ENCODE data around the gene CES3.
A peak's percentile ranks its signal among the peaks of the same experiment; 100 is the strongest.
"Not testable (repeated sequence)": the region's sequence is repeated elsewhere in the genome, so short reads cannot be mapped to it uniquely, and the experiment has no call there.

CES3 gene

GRCh38 chr16:66972983-66973382, 11.9 kb downstream of the CES3 start:
- H3K4me3 ChIP-seq (ENCODE audit: low read depth, low read length): no peak overlapping the region
- no peak for TF ChIP-seq CTCF (conservative IDR thresholded peaks at IDR 0.05; ENCODE audit: low read depth, low read length)
- DNase-seq (ENCODE audit: low read depth): no peak

GRCh38 chr16:66973716-66974115, 12.7 kb downstream of the CES3 start:
- TF ChIP-seq CTCF (conservative IDR thresholded peaks at IDR 0.05; ENCODE audit: low read depth, low read length): no peak
- no peak overlapping the region for H3K4me3 ChIP-seq (ENCODE audit: low read depth, low read length)
- DNase-seq (ENCODE audit: low read depth): no peak

DNA sequence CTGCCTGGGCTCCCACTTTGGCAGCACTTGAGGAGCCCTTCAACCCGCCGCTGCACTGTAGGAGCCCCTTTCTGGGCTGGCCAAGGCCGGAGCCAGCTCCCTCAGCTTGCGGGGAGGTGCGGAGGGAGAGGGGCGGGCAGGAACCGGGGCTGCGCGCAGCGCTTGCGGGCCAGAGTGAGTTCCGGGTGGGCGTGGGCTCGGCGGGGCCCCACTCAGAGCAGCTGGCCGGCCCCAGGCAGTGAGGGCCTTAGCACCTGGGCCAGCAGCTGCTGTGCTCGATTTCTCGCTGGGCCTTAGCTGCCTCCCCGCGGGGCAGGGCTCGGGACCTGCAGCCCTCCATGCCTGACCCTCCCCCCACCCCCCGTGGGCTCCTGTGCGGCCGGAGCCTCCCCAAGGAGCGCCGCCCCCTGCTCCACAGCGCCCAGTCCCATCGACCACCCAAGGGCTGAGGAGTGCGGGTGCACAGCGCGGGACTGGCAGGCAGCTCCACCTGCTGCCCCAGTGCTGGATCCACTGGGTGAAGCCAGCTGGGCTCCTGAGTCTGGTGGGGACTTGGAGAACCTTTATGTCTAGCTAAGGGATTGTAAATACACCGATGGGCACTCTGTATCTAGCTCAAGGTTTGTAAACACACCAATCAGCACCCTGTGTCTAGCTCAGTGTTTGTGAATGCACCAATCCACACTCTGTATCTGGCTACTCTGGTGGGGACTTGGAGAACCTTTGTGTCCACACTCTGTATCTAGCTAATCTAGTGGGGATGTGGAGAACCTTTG, 13.3 kb downstream of the CES3 start:
- H3K4me3 ChIP-seq (ENCODE audit: low read depth, low read length); DNase-seq (ENCODE audit: low read depth): not testable (repeated sequence)

GRCh38 chr16:66974932-66975246, 13.8 kb downstream of the CES3 start:
- H3K4me3 ChIP-seq (ENCODE audit: low read depth, low read length): not testable (repeated sequence)

GRCh38 chr16:66975302-66975893, 14.3 kb downstream of the CES3 start:
- TF ChIP-seq CTCF (conservative IDR thresholded peaks at IDR 0.05; ENCODE audit: low read depth, low read length): no peak
- DNase-seq (ENCODE audit: low read depth): no peak
- H3K4me3 ChIP-seq (ENCODE audit: low read depth, low read length): no peak overlapping the region

More at GRCh38 chr16:66974932-66975246, 13.8 kb downstream of the CES3 start:
- DNase-seq (ENCODE audit: low read depth): not testable (repeated sequence)

DNA sequence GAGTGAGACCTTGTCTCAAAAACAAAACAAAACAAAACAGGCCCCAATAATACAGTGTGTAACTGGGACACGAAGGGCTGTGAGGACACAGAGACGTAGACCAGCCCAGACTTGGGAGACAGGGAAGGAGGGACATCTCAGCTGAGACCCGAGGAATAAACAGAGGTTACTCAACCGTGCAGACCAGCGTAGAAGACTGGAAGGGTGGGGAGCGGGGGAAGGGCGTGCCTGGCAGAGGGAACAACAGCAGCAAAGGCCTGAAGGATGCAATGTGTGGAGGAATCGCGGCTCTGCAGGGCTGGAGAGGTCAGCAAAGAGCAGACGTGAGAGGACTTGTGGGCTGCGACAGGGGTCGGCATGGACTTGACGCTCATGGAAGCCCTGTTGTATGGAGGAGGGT, 15.7 kb downstream of the CES3 start:
- TF ChIP-seq CTCF (conservative IDR thresholded peaks at IDR 0.05; ENCODE audit: low read depth, low read length): no peak
- no peak for DNase-seq (ENCODE audit: low read depth)

DNA sequence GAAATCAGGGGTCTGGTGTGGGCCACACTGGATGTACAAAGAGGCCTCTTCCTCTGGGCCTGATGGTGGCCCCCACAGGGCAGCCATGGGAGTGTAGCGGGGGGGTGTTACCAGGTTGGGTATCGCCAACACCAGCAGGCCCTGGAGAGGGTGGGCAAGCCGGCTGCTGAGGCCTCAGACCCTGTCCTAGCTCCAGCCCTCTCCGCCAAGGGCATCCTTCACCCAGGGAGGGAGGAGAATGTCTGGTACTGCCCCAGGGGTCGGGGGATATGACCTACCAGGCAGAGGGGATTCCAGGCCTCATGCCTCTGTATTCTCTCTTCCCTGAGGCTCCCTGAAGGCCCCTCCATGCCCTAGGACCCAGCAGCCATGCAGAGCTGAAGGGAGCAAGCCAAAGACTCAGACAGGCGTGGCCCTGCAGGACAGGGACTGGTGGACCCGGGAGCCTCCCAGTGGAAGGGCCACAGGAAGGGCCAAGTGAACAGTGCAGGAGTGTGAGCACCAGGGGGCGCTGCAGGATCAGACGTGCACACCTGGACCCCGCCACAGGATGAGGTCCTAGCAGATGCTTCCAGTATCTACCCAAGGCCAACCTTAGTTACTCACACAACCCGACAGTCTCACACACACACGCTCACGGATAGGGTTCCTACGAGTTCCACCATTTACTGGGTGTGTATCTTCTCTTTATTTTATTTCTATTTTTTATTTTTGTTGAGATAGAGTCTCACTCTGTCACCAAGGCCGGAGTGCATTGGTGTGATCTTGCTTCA, 16.5 kb downstream of the CES3 start:
- DNase-seq (ENCODE audit: low read depth): peak; percentile 88
- TF ChIP-seq CTCF (conservative IDR thresholded peaks at IDR 0.05; ENCODE audit: low read depth, low read length): peak; percentile 93
- no peak overlapping the region for H3K4me3 ChIP-seq (ENCODE audit: low read depth, low read length)

More for the DNA sequence above, 15.7 kb downstream of the CES3 start:
- H3K4me3 ChIP-seq (ENCODE audit: low read depth, low read length): no peak overlapping the region

All from choroid plexus epithelial cell (primary cell).